ENCODE measurements around the gene TMEM17.

Gene TMEM17

DNA sequence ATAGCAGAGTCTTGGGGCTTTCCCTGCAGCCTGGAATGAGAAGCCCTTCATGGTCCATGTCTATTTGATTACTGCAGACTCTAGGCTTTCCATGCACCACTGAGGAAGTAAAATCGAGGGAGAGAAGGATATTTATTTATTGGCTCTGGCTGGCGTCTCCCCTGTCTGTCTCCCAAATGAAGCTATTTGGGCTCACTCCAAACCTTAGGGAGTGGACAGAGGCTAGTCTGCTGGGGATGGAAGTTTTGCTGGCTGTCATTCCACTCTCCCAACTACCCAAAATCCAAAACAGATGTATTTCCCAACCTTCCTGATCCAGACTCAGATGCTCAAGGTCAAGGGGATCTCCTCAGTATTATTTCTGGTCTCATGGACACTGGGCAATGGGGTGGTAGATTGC, 33.7 kb downstream of the TMEM17 start:
- no peak for DNase-seq (ENCODE audit: low spot score)

DNA sequence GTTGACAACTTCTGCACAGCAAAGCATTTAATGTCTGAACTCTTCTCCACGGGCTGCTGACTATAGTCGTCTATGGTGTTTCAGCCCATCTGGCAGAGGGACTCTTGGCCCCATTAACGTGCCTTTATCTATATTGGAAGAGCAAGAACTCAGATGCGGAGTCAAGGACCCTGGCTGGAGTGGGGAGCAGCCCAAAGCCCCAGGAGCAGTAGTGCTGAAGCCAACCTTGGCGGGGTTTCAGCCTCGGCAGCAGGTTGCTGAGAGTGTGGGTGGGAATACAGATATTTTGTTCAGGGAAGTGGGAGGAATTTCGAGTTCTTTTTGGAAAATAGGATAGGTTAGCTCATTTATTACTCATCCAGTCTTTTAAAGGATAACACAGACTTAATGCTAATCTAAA, 34.2 kb downstream of the TMEM17 start:
- no peak for DNase-seq (ENCODE audit: low spot score)

- DNase-seq (ENCODE audit: low spot score) = no peak
These were observed 34.6 kb downstream of the TMEM17 start for GRCh38 chr2:62471404-62471803.

GRCh38 chr2:62469548-62469947, 36.4 kb downstream of the TMEM17 start:
- no peak for DNase-seq (ENCODE audit: low spot score)

DNA sequence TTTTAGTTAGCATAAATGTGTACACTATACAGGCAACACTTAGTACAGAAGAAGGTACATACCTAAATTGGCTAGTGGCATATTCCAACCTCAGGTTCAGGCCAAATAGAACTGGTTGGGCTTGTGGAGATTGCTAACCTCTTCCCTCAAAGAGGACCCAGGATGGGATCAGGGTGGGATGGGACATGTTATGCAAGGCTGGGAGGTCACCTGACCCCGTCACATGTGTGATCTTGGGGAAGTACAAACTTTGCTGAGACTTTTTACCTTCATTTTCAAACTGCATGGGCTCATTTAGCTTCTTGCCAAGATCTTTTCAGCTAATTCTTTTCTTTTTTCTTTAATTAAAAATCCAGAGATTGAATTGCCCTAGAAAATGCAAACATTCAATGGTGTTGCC, 36.9 kb downstream of the TMEM17 start:
- DNase-seq (ENCODE audit: low spot score) = no peak

DNA sequence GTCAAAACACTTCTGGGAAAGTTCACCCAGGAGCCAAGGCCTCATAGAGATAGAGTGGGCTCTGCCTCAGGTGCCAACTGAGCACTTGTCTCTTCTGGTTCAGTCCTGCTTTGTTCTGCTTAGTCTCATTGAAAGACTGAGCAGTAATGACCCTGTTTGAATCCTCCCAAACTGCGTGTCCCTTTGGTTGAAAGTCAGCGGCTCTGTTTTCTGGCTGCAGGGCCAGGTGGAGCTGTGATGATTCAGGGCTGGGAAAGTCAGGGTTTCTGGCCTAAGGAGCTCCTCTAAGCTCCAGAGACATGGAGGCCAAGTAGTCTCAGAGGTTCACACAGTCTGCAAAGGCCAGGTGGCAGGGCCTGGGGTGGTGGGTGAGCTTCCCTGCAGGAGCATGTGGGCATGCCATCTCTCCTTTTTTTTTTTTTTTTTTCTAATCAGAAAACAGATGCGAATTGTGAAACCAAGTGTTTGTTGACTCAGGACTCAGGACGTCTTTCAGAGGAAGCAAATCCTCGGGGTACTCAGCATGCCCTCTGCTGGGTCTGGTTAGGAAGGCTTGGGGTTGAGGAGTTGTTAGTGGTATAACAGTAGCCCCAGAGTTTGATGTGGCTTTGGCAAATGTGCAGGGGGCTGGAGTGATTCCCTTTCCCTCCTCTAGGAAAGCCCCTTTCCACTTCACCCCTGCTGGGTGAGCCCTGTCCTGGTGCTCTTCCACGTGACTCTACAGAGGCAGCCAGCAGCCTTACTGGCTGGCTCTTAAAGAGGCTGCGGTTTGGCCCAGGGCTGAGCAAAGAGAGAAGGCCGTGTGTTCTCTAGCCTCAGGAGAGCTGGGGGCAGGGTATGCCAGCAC, 38.3 kb downstream of the TMEM17 start:
- DNase-seq (ENCODE audit: low spot score) = no peak

GRCh38 chr2:62467100-62467474, 38.9 kb downstream of the TMEM17 start:
- no peak for DNase-seq (ENCODE audit: low spot score)

DNA sequence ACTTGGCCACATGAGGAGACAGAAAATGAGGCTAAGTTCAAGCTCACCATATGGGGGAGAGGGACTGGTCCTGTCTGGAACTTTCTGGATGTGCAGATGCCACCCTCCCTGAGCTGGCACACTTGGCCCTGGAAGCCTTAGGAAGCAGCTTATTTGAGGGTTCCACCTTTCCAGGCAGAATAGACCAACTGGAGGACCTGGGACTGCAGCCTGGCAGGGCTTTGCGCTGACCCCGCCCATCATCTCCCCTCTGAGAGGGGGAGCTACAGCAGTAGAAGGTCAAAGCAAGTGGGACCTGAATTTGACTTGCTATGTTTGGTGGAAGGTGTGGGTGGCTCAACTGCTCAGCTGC, 39.5 kb downstream of the TMEM17 start:
- DNase-seq (ENCODE audit: low spot score) = no peak

DNA sequence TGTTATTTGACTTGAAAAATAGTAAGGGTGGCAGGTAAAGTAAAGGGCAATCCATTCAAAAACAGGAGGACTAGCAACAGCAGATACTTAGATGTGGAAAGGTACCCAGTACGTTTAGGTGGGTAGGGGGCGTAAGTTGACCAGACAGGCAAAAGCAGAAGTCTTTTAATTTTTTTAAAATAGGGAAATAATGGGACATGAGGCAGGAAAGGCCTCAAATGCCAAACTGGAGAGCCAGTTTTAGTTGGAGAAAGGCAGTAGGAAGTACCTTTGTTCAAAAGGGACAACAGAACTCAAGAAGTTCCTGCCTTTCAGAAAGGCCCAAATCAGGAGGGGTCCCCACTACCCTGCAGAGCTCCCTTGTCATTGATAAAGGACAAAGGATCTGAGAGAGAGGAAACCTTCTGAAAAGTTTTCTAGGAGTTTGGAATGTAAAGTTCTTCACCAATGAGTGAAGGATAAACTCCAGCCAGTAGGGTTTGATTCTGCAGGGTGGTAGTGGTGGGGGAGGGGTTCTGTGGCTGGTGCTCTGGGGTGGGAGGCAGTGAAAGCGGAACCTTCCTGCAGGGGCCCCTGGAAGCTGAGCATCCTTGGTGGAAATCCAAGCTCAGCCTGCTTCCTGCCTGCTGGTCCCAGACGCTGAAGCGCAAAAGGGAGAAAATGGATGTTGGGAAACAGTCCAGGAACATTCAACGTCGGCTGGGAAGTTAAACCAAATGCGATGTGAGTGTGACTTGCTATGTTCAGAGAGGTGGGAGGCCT, 40.1 kb downstream of the TMEM17 start:
- DNase-seq (ENCODE audit: low spot score) = no peak

GRCh38 chr2:62465039-62465740, 40.8 kb downstream of the TMEM17 start:
- no peak for DNase-seq (ENCODE audit: low spot score)

DNA sequence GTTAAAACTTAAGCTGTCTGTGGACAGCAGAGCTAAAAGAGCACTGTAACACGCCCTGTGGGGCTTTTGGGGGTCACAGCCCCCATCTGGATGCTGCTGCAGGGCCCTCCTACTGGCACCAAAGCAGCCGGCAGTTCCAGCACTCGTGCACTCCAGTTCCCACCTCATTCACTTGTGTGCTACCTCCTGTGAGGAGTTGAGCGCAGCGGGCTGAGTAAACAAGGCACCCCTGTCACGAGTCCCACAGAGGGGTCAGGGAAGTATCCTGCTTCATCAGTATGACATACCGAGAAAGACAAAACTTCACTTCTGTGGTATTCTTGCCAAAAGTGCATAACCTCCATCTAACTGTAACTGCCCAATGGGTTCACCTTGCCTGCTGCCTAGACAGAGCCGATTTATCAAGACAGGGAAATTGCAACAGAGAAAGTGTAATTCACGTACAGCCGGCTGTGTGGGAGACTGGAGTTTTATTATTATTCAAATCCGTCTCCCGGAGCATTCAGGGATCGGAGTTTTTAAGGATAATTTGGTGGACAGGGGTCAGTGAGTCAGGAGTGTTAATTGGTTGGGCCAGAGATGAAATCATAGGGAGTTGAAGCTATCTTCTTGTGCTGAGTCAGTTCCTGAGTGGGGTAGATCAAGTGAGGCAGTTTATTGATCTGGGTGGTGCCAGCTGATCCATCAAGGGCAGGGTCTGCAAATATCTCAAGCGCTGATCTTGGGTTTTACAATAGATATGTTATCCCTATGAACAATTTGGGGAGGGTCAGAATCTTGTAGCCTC, 41.6 kb downstream of the TMEM17 start:
- DNase-seq (ENCODE audit: low spot score) = no peak

- DNase-seq (ENCODE audit: low spot score) = no peak
These were observed 43.8 kb downstream of the TMEM17 start for GRCh38 chr2:62462211-62462610.

DNA sequence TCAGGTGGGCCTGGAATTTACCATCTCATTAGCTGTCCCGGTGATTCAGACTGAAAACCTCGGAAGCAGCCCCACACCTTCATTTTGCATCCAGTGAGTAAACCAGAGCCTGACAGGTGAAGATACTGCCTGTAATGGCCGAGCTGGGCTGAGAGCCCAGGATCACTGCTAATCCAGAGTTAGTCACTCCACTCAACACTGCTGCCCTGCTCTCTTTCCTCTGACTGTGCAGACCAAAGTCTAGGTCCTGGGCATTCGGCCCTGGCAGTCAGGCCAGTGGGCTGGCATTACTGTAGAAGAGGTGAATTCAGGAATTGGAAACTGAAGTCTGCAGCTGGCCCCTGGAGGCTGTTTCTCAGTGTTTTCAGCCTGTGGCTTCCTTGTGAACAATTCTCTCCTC, 44.3 kb downstream of the TMEM17 start:
- no peak for DNase-seq (ENCODE audit: low spot score)

DNA sequence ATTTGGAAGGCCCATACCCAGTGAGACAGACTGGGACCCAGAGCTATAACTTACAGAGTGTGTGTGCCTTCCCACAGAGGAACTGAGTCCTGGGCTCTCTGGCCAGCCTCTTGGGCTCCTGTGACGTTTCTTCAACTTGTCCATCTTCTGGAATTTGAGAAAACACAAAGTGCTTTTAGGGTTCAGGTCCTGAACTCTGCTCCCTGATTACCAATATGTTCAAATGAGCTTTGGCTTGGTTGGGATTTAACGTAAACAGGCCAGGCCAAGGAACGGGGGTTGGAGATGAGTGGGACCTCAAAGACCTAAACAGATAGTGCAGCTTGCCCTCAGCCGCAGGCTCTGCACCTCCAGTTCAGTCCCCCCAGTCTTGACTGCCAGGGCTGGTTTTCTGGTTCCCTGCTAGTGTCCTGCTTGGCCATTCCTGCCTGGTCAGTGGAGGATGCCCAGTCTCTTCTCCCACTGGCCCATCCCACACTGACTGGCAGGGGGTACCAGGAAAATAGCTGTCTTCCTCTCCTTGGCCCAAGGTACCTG, 44.9 kb downstream of the TMEM17 start:
- DNase-seq (ENCODE audit: low spot score) = no peak

DNA sequence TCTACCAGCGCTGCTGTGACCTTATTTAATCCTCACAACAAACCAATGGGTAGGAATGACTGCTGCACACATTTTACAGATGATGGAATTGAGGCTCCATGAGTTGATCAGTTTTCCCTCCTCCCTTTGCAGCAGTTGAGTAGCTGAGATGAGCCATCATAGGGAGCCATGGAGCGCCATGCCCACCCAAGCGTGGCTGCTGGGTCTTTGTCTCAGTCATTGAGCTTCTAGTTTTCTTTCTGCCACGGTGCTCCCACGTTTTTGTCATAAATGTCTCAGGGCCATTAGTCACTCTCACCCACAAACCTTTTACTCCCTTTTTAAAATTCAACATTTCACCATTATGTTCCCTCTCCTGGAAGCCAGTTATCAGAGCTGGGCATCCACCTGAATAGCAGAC, 45.8 kb downstream of the TMEM17 start:
- no peak for DNase-seq (ENCODE audit: low spot score)

DNA sequence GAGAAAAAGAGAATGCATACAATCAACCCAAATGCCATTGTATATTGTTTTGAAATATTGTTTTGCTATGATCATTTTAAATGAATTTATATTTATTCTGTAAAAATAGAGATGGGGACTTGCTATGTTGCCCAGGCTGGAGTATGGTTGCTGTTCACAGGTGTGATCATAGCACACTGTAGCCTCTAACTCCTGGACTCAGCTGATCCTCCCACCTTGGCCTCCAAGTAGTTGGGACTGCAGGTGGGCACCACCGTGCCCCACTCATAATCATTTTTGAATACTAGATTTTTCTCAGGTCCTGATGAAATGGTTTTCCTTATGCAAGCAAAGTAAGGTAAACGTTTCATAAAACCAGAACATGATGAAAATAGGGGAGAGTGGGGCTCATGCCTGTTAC, 46.3 kb downstream of the TMEM17 start:
- no peak for DNase-seq (ENCODE audit: low spot score)

DNA sequence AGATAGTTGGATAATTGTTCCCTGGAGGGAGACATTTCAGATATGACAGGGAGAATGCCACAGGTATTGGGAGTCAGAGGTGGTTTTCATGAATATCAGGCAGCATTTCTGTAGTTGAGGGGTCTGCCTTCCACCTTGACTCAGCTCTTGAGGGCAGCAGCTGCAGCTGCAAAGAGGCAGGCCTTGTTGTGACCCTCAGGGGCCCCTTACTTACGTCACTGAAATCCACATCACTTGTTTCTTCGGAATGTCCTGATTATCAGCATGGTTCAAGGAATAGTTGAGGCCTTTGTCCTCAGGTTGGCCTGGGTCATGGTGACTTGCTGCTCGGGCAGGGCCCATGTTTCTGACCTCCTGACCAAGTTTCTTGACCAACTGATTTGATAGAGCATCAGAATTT, 46.9 kb downstream of the TMEM17 start:
- no peak for DNase-seq (ENCODE audit: low spot score)

DNA sequence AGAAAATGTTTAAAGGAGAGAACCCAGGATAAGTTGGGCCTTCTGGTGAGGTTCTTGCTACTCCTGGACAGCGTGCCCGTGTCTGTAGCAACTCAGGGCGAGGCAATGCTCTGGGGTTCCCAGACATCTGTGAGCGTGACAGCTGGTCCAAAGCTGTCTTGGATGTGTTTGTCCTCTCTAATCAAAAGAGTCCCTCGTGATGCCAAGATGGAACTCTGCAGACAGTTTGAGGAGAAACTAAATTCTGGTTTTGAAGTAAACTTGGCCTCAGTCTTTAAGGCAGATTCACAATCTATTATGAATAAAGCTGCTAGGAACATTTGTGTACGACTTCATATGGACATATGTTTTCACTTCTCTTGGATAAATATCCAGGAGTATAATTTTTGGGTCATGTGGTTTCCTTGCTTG, 47.3 kb downstream of the TMEM17 start:
- no peak for DNase-seq (ENCODE audit: low spot score)

DNA sequence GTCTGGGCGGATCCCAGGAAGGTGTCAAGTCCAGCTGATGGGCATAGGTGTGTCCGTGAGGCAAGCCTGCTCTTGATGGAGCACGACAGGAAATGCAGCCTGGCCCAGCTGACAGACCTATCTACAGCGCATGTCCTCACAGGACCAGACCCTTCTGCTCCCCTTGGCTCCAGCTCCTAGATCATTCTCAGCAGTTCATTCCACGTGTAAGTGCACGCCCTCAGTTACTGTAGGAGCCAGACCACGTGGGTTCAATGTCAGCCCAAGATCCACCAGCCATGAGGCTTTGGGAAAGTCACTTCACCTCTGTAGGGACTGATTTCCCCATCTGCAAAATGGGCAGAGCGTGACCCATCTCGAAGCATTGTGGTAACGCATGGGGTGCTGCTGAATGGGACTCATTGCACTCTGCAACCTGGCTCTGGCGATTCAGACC, 47.8 kb downstream of the TMEM17 start:
- DNase-seq (ENCODE audit: low spot score) = no peak

DNA sequence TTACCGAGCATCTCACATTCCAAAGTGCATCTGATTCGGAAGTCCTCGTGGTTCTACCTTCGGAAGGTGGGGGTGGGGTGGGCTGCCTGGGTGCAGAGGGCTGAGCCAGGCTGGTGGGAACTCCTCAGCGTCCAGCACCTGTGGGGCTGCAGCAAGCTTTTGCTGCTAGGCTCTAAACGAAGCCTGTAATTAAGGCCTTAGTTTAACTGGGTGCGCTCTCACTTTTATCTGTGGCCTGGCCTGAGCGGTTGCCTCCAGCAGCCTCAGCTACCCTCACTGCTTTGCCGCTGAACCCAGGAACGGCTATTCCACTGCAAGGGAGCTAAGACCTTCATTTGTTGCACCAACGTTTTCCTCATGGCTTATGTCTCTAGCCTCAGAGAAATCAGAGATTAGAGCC, 48.4 kb downstream of the TMEM17 start:
- no peak for DNase-seq (ENCODE audit: low spot score)

DNA sequence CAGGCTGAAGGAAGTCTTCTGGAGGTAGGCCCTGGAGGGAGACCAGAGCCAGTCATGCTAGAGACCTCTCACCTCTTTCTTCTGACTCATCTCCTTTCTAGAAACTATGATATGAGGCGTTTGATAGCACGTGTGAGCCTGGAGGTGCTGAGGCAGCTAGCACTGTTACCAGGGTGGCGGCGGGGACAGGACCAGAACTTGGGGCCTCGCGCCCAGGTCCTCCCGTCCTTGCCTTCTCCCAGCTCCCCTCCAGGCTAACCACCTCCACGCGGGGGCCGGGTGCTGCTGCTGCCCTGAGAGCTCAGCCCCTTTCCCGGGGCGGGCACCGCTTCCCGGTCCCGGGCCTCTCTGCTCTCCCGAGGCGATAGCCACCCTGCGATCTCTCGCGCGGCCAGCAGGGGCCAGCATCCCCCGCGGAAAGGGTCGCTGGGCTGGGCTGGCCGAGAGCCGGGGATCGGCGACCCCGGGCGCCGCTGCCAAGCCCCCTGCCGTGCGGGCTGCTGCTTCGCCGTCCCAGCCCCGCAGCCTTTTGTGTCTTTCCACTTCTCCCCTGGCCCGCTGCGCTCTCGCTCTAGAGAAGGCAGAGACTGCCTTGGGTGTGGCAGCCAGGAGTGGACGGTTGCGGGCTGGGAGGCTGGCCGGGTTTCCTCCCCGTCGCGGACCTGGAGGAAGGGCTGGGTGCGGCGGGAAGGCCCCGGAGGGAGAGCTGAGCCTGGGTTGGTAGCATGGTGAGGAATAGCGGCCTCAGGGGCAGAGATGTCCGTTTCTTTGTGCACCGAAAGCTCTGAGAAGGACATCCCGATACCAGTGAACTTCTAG, 49.1 kb downstream of the TMEM17 start:
- DNase-seq (ENCODE audit: low spot score) = peak; percentile 94

All from ecto neural progenitor cell (in vitro differentiated cells).